Suprapubic skin (tissue), 4 donors: ENCODE data around the gene NMU.

Source experiments
- CTCF ChIP-seq, 2 donors: fragments of 200-600 bp in 1 of 2; fragments of 450-650 bp in 1 of 2; sonication (generic) in 1 of 2; IDR thresholded peaks; one replicate each; pipeline ENCODE4 v1.5.1; 2016 to 2019; ENCODE audit warnings: antibody characterized with exemption in 2 of 2, mild to moderate bottlenecking in 1 of 2, moderate library complexity in 1 of 2
- POLR2A ChIP-seq, 2 donors: fragments of 450-650 bp; IDR thresholded peaks; one replicate each; pipeline ENCODE4 v1.6.1; 2017; ENCODE audit warnings: antibody characterized with exemption in 2 of 2, mild to moderate bottlenecking in 2 of 2, moderate library complexity in 2 of 2
- POLR2AphosphoS5 ChIP-seq, 3 donors: sonication (generic); formaldehyde crosslinking; IDR thresholded peaks; one replicate each; pipeline ENCODE4 v1.6.1; 2017; ENCODE audit warnings: antibody characterized with exemption in 3 of 3

- TF ChIP-seq CTCF (IDR thresholded peaks at IDR 0.05): no peak
- TF ChIP-seq POLR2A (IDR thresholded peaks at IDR 0.05): no peak
- TF ChIP-seq POLR2AphosphoS5 (IDR thresholded peaks at IDR 0.05): no peak
Observed at GRCh38 chr4:55681430-55681829, 45.3 kb upstream of the NMU start.
